ENCODE results near the gene MAP3K8.

- TF ChIP-seq POLR2AphosphoS5 (IDR thresholded peaks at IDR 0.05; ENCODE audit: low read depth, low read length): peak; percentile 44; the same call in 1 of the 2 replicates
- TF ChIP-seq POLR2A (IDR thresholded peaks at IDR 0.05; ENCODE audit: low read depth, low read length): no peak
- TF ChIP-seq TAF1 (IDR thresholded peaks at IDR 0.05; ENCODE audit: low read depth, low read length): no peak
- peak; percentile 98 for TF ChIP-seq POU2F2 (IDR thresholded peaks at IDR 0.05; ENCODE audit: low read depth, low read length)
These were observed 13.7 kb upstream of the MAP3K8 start for GRCh38 chr10:30420266-30420665.

Measured in GM12891 (cell line).